Trophoblast cell (in vitro differentiated cells and primary cell): Measurements from ENCODE around the gene ALS2.
"Not testable (repeated sequence)": the region's sequence is repeated elsewhere in the genome, so short reads cannot be mapped to it uniquely, and the experiment has no call there.

ENCODE experiments used
- DNase-seq, 2 donors: peaks; one replicate each; pipeline ENCODE4 v3.0.0-alpha.2; 2016
- H2AFZ ChIP-seq: 2 replicates; pipeline ENCODE4 v1.6.1; 2013; ENCODE audit warnings: low read length, moderate library complexity, mild to moderate bottlenecking; ENCODE audit not compliant: insufficient read depth, poor library complexity
- H2AK5ac ChIP-seq: 2 replicates; pipeline ENCODE4 v1.6.1; 2013; ENCODE audit warnings: mild to moderate bottlenecking, low read length
- H2BK120ac ChIP-seq: 2 replicates; pipeline ENCODE4 v1.6.1; 2013; ENCODE audit warnings: low read length, mild to moderate bottlenecking, moderate library complexity; ENCODE audit not compliant: insufficient read depth, poor library complexity
- H2BK12ac ChIP-seq: 2 replicates; pipeline ENCODE4 v1.6.1; 2013; ENCODE audit warnings: mild to moderate bottlenecking, low read length, moderate library complexity
- H2BK5ac ChIP-seq: 2 replicates; pipeline ENCODE4 v1.6.1; 2013; ENCODE audit warnings: low read length, low read depth, moderate library complexity, mild to moderate bottlenecking; ENCODE audit not compliant: poor library complexity
- H3K14ac ChIP-seq: 2 replicates; pipeline ENCODE4 v1.6.1; 2013; ENCODE audit warnings: mild to moderate bottlenecking, low read length
- H3K18ac ChIP-seq: 2 replicates; pipeline ENCODE4 v1.6.1; 2013; ENCODE audit warnings: mild to moderate bottlenecking, low read length
- H3K23ac ChIP-seq: 2 replicates; pipeline ENCODE4 v1.6.1; 2013; ENCODE audit warnings: low read length
- H3K27ac ChIP-seq: 2 replicates; pipeline ENCODE4 v1.5.1; 2013; ENCODE audit warnings: low read depth, mild to moderate bottlenecking, inconsistent platforms, low read length, moderate library complexity
- H3K27me3 ChIP-seq: 2 replicates; pipeline ENCODE4 v1.6.1; 2013; ENCODE audit warnings: inconsistent platforms, mild to moderate bottlenecking, low read length, moderate library complexity; ENCODE audit not compliant: insufficient read depth
- H3K36me3 ChIP-seq, 2 experiments: 1 replicate in 1 of 2; 2 replicates in 1 of 2; pipeline ENCODE4 v1.6.1; 2013; ENCODE audit warnings: low read length in 2 of 2, mild to moderate bottlenecking in 2 of 2, moderate library complexity in 1 of 2; ENCODE audit not compliant: insufficient read depth in 2 of 2, control insufficient read depth in 1 of 2
- H3K4ac ChIP-seq: 2 replicates; pipeline ENCODE4 v1.6.1; 2013; ENCODE audit warnings: low read depth, mild to moderate bottlenecking, low read length, moderate library complexity
- H3K4me1 ChIP-seq, 2 experiments: 1 replicate in 1 of 2; 2 replicates in 1 of 2; pipeline ENCODE4 v1.6.1; 2013; ENCODE audit warnings: low read length in 2 of 2, mild to moderate bottlenecking in 2 of 2, moderate library complexity in 1 of 2; ENCODE audit not compliant: insufficient read depth in 2 of 2, control insufficient read depth in 1 of 2
- H3K4me2 ChIP-seq: 2 replicates; pipeline ENCODE4 v1.6.1; 2013; ENCODE audit warnings: inconsistent platforms, mild to moderate bottlenecking, low read length, moderate library complexity
- H3K4me3 ChIP-seq: 2 replicates; pipeline ENCODE4 v1.5.1; 2013; ENCODE audit warnings: mild to moderate bottlenecking, low read depth, low read length, inconsistent platforms
- H3K79me1 ChIP-seq: one replicate; pipeline ENCODE4 v1.6.1; 2013; ENCODE audit warnings: low read length
- H3K79me2 ChIP-seq: 2 replicates; pipeline ENCODE4 v1.6.1; 2013; ENCODE audit warnings: low read length, mild to moderate bottlenecking; ENCODE audit not compliant: control insufficient read depth, insufficient read depth, poor library complexity
- H3K9ac ChIP-seq: 2 replicates; pipeline ENCODE4 v1.6.1; 2013; ENCODE audit warnings: mild to moderate bottlenecking, low read length
- H3K9me3 ChIP-seq: 2 replicates; pipeline ENCODE4 v1.6.1; 2013; ENCODE audit warnings: low read depth, mild to moderate bottlenecking, control low read depth, inconsistent platforms, low read length; ENCODE audit not compliant: insufficient read depth
- H4K12ac ChIP-seq: 2 replicates; pipeline ENCODE4 v1.6.1; 2013; ENCODE audit warnings: low read depth, mild to moderate bottlenecking, low read length, moderate library complexity
- H4K8ac ChIP-seq: 2 replicates; pipeline ENCODE4 v1.6.1; 2013; ENCODE audit warnings: low read depth, mild to moderate bottlenecking, low read length, moderate library complexity
- H4K91ac ChIP-seq: one replicate; pipeline ENCODE4 v1.6.1; 2013; ENCODE audit warnings: low read depth, mild to moderate bottlenecking, low read length, moderate library complexity
- WGBS: extraction: QIAGEN DNeasy Blood & Tissue Kit; methylation state at CpG from one replicate; pipeline ENCODE4 v1.1.7; 2013; ENCODE audit warnings: missing lambda C conversion rate; ENCODE audit not compliant: insufficient read length, insufficient coverage; ENCODE audit errors: extremely low coverage; 5-methylcytosine and 5-hydroxymethylcytosine counted together

ALS2 gene

DNA sequence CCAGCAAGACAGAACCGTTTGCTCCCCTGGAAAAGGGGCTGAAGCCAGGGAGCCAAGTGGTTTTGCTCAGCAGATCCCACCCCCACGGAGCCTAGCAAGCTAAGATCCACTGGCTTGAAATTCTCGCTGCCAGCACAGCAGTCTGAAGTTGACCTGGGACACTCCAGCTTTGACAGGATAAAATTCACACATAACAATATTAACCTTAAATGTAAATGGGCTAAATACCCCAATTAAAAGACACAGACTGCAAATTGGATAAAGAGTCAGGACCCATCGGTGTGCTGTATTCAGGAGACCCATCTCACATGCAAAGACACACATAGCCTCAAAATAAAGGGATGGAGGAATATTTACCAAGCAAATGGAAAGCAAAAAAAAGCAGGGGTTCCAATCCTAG lies 109.5 kb downstream of the ALS2 start:
- not testable (repeated sequence) for H2BK12ac ChIP-seq, H3K4me1 ChIP-seq, H3K27ac ChIP-seq, H3K4me2 ChIP-seq, H3K14ac ChIP-seq, DNase-seq, H2BK5ac ChIP-seq, H3K27me3 ChIP-seq, H3K4ac ChIP-seq, H3K18ac ChIP-seq, H3K36me3 ChIP-seq, H2BK120ac ChIP-seq, H4K12ac ChIP-seq, H2AFZ ChIP-seq, H4K8ac ChIP-seq, H3K23ac ChIP-seq, H4K91ac ChIP-seq, H3K9ac ChIP-seq, H3K4me3 ChIP-seq, H3K79me1 ChIP-seq, H3K79me2 ChIP-seq, H2AK5ac ChIP-seq, H3K9me3 ChIP-seq
- no CpG with 5 or more reads among the region's 4 CpGs for WGBS

DNA sequence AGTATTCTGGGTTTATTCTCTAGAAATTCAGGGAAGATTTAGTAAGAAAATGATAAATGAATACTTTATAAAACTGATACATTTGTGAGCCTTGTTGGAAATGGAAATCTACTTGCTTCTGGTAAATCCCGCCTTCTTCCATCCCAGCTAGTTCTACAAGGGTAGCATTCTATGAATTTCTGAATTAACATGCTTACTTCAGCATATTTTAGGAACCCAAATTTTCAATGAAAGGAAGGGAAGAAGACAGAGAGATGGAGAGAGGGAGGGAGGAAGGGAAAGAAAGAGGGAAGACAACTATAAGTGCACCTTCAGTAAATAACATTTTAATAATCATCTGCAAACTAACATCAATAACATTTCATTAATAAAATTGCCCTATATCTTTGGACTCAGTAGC lies 110.9 kb downstream of the ALS2 start:
- H2BK120ac ChIP-seq, result no peak overlapping the region
- H4K91ac ChIP-seq, result no peak overlapping the region
- no peak overlapping the region for H2BK5ac ChIP-seq
- no peak overlapping the region for H2BK12ac ChIP-seq
- no peak overlapping the region for H3K4me2 ChIP-seq
- no CpG with 5 or more reads among the region's 1 CpG for WGBS
- no peak overlapping the region for H3K4ac ChIP-seq
- no peaks in the 10 kb centered on the region for H3K79me2 ChIP-seq
- no peak overlapping the region for H3K14ac ChIP-seq
- H2AK5ac ChIP-seq, result no peak overlapping the region
- H3K9me3 ChIP-seq, result peaks cover 1% of the 10 kb centered on the region
- H3K4me1 ChIP-seq, result no peaks in the 10 kb centered on the region
- no peak for DNase-seq
- H2AFZ ChIP-seq, result no peak overlapping the region
- H3K23ac ChIP-seq, result no peak overlapping the region
- H4K8ac ChIP-seq, result no peak overlapping the region
- H3K9ac ChIP-seq, result no peak overlapping the region
- H3K36me3 ChIP-seq, result no peaks in the 10 kb centered on the region
- no peaks in the 10 kb centered on the region for H3K79me1 ChIP-seq
- no peaks in the 10 kb centered on the region for H3K27me3 ChIP-seq
- no peak overlapping the region for H3K18ac ChIP-seq
- H4K12ac ChIP-seq, result no peak overlapping the region
- H3K4me3 ChIP-seq, result no peak overlapping the region
- H3K27ac ChIP-seq, result no peak overlapping the region

DNA sequence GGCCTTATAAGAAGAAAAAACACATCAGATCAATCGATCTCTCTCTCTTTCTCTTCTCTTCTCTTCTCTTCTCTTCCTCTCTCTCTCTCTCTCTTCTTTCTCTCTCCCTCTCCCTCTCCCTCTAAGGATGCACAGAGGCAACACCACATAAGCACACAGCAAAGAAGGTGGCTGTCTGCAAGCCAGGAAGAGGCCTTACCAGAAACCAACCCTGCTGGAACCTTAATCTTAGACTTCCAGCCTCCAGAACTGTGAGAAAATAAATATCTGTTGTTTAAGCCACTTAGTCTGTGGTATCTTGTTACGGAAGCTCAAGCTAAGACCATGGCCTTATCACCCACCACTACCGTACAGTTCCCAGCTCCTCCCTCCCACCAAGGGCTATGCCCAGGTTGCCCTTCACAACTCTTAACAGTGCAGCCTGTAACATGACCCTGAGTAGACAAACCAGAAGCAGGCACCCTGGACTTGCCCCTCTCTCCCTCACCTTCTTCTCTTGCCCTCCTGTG lies 112.3 kb downstream of the ALS2 start:
- Histone ChIP-seq H3K18ac (no peak overlapping the region), H3K14ac (no peak overlapping the region), H4K12ac (no peak overlapping the region), H3K4me2 (no peak overlapping the region), H3K9ac (no peak overlapping the region), H2BK5ac (no peak overlapping the region), H3K9me3 (no peaks in the 10 kb centered on the region), H2BK12ac (no peak overlapping the region), H3K27ac (no peak overlapping the region), H2AFZ (no peak overlapping the region), H4K8ac (no peak overlapping the region), H3K79me2 (no peaks in the 10 kb centered on the region), H4K91ac (no peak overlapping the region), H3K79me1 (no peaks in the 10 kb centered on the region), H3K27me3 (no peaks in the 10 kb centered on the region), H3K4me1 (no peaks in the 10 kb centered on the region), H2BK120ac (no peak overlapping the region), H3K4ac (no peak overlapping the region), H3K23ac (no peak overlapping the region), H3K36me3 (no peaks in the 10 kb centered on the region), H2AK5ac (no peak overlapping the region), H3K4me3 (no peak overlapping the region)
- WGBS, result no CpG with 5 or more reads among the region's 3 CpGs
- DNase-seq, result no peak

DNA sequence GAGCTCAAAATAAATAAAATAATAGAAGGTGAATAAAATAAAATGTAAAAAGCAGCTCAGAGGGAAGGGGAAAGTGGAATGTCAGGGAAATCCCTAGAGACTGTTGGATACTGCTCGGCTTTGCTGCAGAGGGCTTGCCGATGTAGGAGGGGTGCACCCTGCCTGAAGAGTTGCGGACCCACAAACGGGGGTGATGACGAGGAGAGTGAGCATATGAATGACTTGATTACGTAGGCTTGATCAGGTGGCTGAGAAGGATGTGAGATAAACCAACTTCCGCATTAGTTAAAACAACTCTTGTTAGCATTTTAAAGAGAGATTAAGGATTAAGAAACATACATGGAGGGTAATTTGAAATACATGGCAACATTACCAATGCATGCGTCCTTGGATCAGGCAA lies 116.4 kb downstream of the ALS2 start:
- no peak overlapping the region for H2AK5ac ChIP-seq
- no peak overlapping the region for H3K23ac ChIP-seq
- no peaks in the 10 kb centered on the region for H3K79me2 ChIP-seq
- no peak overlapping the region for H4K91ac ChIP-seq
- H3K79me1 ChIP-seq, result no peaks in the 10 kb centered on the region
- H4K12ac ChIP-seq, result no peak overlapping the region
- H2AFZ ChIP-seq, result no peak overlapping the region
- no peak overlapping the region for H3K4me2 ChIP-seq
- no peak for DNase-seq
- no peak overlapping the region for H3K4ac ChIP-seq
- no peak overlapping the region for H2BK12ac ChIP-seq
- H3K18ac ChIP-seq, result no peak overlapping the region
- no peak overlapping the region for H3K27ac ChIP-seq
- no peak overlapping the region for H3K4me3 ChIP-seq
- H3K27me3 ChIP-seq, result no peaks in the 10 kb centered on the region
- H3K14ac ChIP-seq, result no peak overlapping the region
- H2BK5ac ChIP-seq, result no peak overlapping the region
- peaks cover 0 to 2% of the 10 kb centered on the region in 2 experiments for H3K4me1 ChIP-seq
- WGBS, result no CpG with 5 or more reads among the region's 8 CpGs
- no peak overlapping the region for H3K9ac ChIP-seq
- no peaks in the 10 kb centered on the region for H3K36me3 ChIP-seq
- no peak overlapping the region for H4K8ac ChIP-seq
- no peak overlapping the region for H2BK120ac ChIP-seq
- no peaks in the 10 kb centered on the region for H3K9me3 ChIP-seq
